GM12891 (cell line): ENCODE measurements around the gene SCFD2.

Experiments
- POLR2A ChIP-seq: IDR thresholded peaks from 2 replicates; pipeline ENCODE4 v1.6.1; 2011; ENCODE audit warnings: low read depth, low read length, control low read depth
- POLR2AphosphoS5 ChIP-seq: IDR thresholded peaks from 2 replicates; pipeline ENCODE4 v1.6.1; 2011; ENCODE audit warnings: low read depth, low read length, control low read depth
- TAF1 ChIP-seq: IDR thresholded peaks from 2 replicates; pipeline ENCODE4 v1.6.1; 2011; ENCODE audit warnings: low read depth, low read length, control low read depth

GRCh38 chr4:52997132-52997416 lies 368.8 kb downstream of the SCFD2 start:
- TF ChIP-seq TAF1 (no peak), POLR2AphosphoS5 (no peak), POLR2A (no peak)
